IMR-90 (cell line): ENCODE results near the gene LRRIQ4. TPM values are rescaled to one million over a fixed set of nuclear protein-coding genes. Genes with fewer than 3 reads are reported as not detected.

Experiments
- ATAC-seq: fragments of 200-7000 bp; cut with Tn5 transposase; 2 replicates; pipeline ENCODE4 v1.9.1; 2020; ENCODE audit warnings: low read depth, mild to moderate bottlenecking, moderate library complexity
- BruUV-seq: library from RNA; stranded (reverse); fragments of 400-500 nt; replicated peaks from 2 replicates; lab custom pipeline; 2021; lab: Mats Ljungman, UMichigan
- CTCF ChIA-PET: fragments of 300-600 bp; formaldehyde crosslinking; extraction: SDS; loops from one replicate; lab custom pipeline; 2021; ENCODE audit warnings: antibody characterized with exemption; lab: Yijun Ruan, JAX
- POLR2A ChIA-PET: fragments of 300-600 bp; sonication (Branson Sonifier 250); formaldehyde crosslinking; loops from one replicate; lab custom pipeline; 2022; ENCODE audit warnings: antibody characterized with exemption; ENCODE audit not compliant: unreplicated experiment; lab: Charles Lee
- DNase-seq: peaks from one replicate; pipeline ENCODE4 v3.0.0; 2013
- H2AFZ ChIP-seq: replicated peaks from 2 replicates; pipeline ENCODE3; 2013; ENCODE audit warnings: low read length, mild to moderate bottlenecking; ENCODE audit not compliant: poor library complexity
- H2AK5ac ChIP-seq: 2 replicates; pipeline ENCODE4 v1.6.1; 2013; ENCODE audit warnings: low read depth, low read length, inconsistent platforms
- H2AK9ac ChIP-seq: replicated peaks from 2 replicates; pipeline ENCODE3; 2013; ENCODE audit warnings: mild to moderate bottlenecking, low read depth, low read length, moderate library complexity; ENCODE audit not compliant: poor library complexity
- H2BK120ac ChIP-seq: 2 replicates; pipeline ENCODE4 v1.6.1; 2013; ENCODE audit warnings: low read depth, low read length, inconsistent platforms
- H2BK15ac ChIP-seq: 3 replicates; pipeline ENCODE4 v1.6.1; 2013; ENCODE audit warnings: low read depth, low read length, inconsistent platforms
- H2BK20ac ChIP-seq: 2 replicates; pipeline ENCODE4 v1.6.1; 2013; ENCODE audit warnings: low read depth, mild to moderate bottlenecking, inconsistent platforms, low read length, moderate library complexity
- H2BK5ac ChIP-seq: 2 replicates; pipeline ENCODE4 v1.6.1; 2013; ENCODE audit warnings: mild to moderate bottlenecking, low read depth, low read length, inconsistent platforms; ENCODE audit not compliant: poor library complexity, severe bottlenecking
- H3K14ac ChIP-seq: replicated peaks from 2 replicates; pipeline ENCODE4 v1.6.1; 2013; ENCODE audit warnings: low read depth, low read length, inconsistent platforms
- H3K18ac ChIP-seq: 2 replicates; pipeline ENCODE4 v1.6.1; 2013; ENCODE audit warnings: low read depth, low read length, control low read depth
- H3K23ac ChIP-seq: 2 replicates; pipeline ENCODE4 v1.6.1; 2013; ENCODE audit warnings: low read depth, low read length, inconsistent platforms
- H3K27ac ChIP-seq: 2 replicates; pipeline ENCODE4 v1.5.1; 2013; ENCODE audit warnings: mild to moderate bottlenecking, control low read depth, low read length; ENCODE audit not compliant: insufficient read depth
- H3K27me3 ChIP-seq: 2 replicates; pipeline ENCODE4 v1.6.1; 2013; ENCODE audit warnings: low read length; ENCODE audit not compliant: control insufficient read depth, insufficient read depth
- H3K36me3 ChIP-seq: 2 replicates; pipeline ENCODE4 v1.6.1; 2013; ENCODE audit warnings: low read length, mixed read lengths; ENCODE audit not compliant: control insufficient read depth, insufficient read depth
- H3K4ac ChIP-seq: 2 replicates; pipeline ENCODE4 v1.6.1; 2013; ENCODE audit warnings: low read depth, low read length, inconsistent platforms
- H3K4me1 ChIP-seq: 2 replicates; pipeline ENCODE4 v1.6.1; 2013; ENCODE audit warnings: low read length, mixed read lengths; ENCODE audit not compliant: control insufficient read depth, insufficient read depth
- H3K4me2 ChIP-seq: 2 replicates; pipeline ENCODE4 v1.6.1; 2013; ENCODE audit warnings: low read depth, mild to moderate bottlenecking, control low read depth, low read length, moderate library complexity
- H3K4me3 ChIP-seq: 2 replicates; pipeline ENCODE4 v1.5.1; 2013; ENCODE audit warnings: low read depth, mild to moderate bottlenecking, control low read depth, low read length, moderate library complexity; ENCODE audit not compliant: insufficient read depth
- H3K56ac ChIP-seq: 2 replicates; pipeline ENCODE4 v1.6.1; 2013; ENCODE audit warnings: low read length, inconsistent platforms; ENCODE audit not compliant: insufficient read depth; ENCODE audit errors: extremely low read depth
- H3K79me1 ChIP-seq, 2 experiments: 2 replicates each; pipeline ENCODE4 v1.6.1; 2013; ENCODE audit warnings: low read length in 2 of 2, inconsistent platforms in 1 of 2, low read depth in 1 of 2
- H3K9ac ChIP-seq: 2 replicates; pipeline ENCODE4 v1.6.1; 2013; ENCODE audit warnings: low read depth, low read length, control low read depth
- H3K9me1 ChIP-seq: 2 replicates; pipeline ENCODE4 v1.6.1; 2013; ENCODE audit warnings: low read length, inconsistent platforms; ENCODE audit not compliant: insufficient read depth
- H3K9me3 ChIP-seq: 2 replicates; pipeline ENCODE4 v1.6.1; 2013; ENCODE audit warnings: low read length; ENCODE audit not compliant: control insufficient read depth, insufficient read depth
- H4K20me1 ChIP-seq: 2 replicates; pipeline ENCODE4 v1.6.1; 2013; ENCODE audit warnings: low read length, inconsistent platforms; ENCODE audit not compliant: insufficient read depth
- H4K5ac ChIP-seq: 2 replicates; pipeline ENCODE4 v1.6.1; 2013; ENCODE audit warnings: mild to moderate bottlenecking, low read depth, low read length, control low read depth
- H4K8ac ChIP-seq, 2 experiments: 2 replicates each; pipeline ENCODE4 v1.6.1; 2013; ENCODE audit warnings: low read depth in 2 of 2, low read length in 2 of 2, control low read depth in 1 of 2, inconsistent platforms in 1 of 2
- H4K91ac ChIP-seq: 2 replicates; pipeline ENCODE4 v1.6.1; 2013; ENCODE audit warnings: low read depth, low read length, inconsistent platforms; ENCODE audit not compliant: insufficient read depth
- BHLHE40 ChIP-seq: fragments of 150-350 bp; IDR thresholded peaks from 2 replicates; pipeline ENCODE4 v1.6.1; 2016; ENCODE audit warnings: mild to moderate bottlenecking, low read depth, low read length
- CEBPB ChIP-seq: IDR thresholded peaks from 2 replicates; pipeline ENCODE4 v1.6.1; 2012; ENCODE audit warnings: low read depth, low read length, improper control_type of control experiment
- CHD1 ChIP-seq: IDR thresholded peaks from 2 replicates; pipeline ENCODE4 v1.6.1; 2012; ENCODE audit warnings: low read depth, low read length, improper control_type of control experiment
- CTCF ChIP-seq: conservative IDR thresholded peaks from 2 replicates; pipeline ENCODE4 v1.5.1; 2012; ENCODE audit warnings: mild to moderate bottlenecking, low read depth, low read length, improper control_type of control experiment
- ELK1 ChIP-seq: fragments of 150-350 bp; IDR thresholded peaks from 2 replicates; pipeline ENCODE4 v1.6.1; 2016; ENCODE audit warnings: low read depth, mild to moderate bottlenecking, low read length, moderate library complexity, borderline replicate concordance
- FOS ChIP-seq: fragments of 150-350 bp; IDR thresholded peaks from 2 replicates; pipeline ENCODE4 v1.6.1; 2016; ENCODE audit warnings: low read depth, low read length
- MAFK ChIP-seq: IDR thresholded peaks from 2 replicates; pipeline ENCODE4 v1.6.1; 2012; ENCODE audit warnings: low read depth, low read length, improper control_type of control experiment
- MAZ ChIP-seq: IDR thresholded peaks from 2 replicates; pipeline ENCODE4 v1.6.1; 2012; ENCODE audit warnings: low read depth, mild to moderate bottlenecking, low read length, improper control_type of control experiment, moderate library complexity, borderline replicate concordance
- MXI1 ChIP-seq: IDR thresholded peaks from 2 replicates; pipeline ENCODE4 v1.6.1; 2012; ENCODE audit warnings: low read depth, mild to moderate bottlenecking, low read length, moderate library complexity, borderline replicate concordance
- NFE2L2 ChIP-seq: fragments of 150-350 bp; IDR thresholded peaks from 2 replicates; pipeline ENCODE4 v1.6.1; 2016; ENCODE audit warnings: low read depth, mild to moderate bottlenecking, low read length
- POLR2A ChIP-seq: IDR thresholded peaks from 2 replicates; pipeline ENCODE4 v1.6.1; 2012; ENCODE audit warnings: mild to moderate bottlenecking, low read depth, low read length
- RAD21 ChIP-seq: IDR thresholded peaks from 2 replicates; pipeline ENCODE4 v1.6.1; 2012; ENCODE audit warnings: low read length, improper control_type of control experiment
- RCOR1 ChIP-seq: IDR thresholded peaks from 2 replicates; pipeline ENCODE4 v1.6.1; 2012; ENCODE audit warnings: mild to moderate bottlenecking, low read length, improper control_type of control experiment; ENCODE audit not compliant: insufficient replicate concordance
- RFX5 ChIP-seq: IDR thresholded peaks from 2 replicates; pipeline ENCODE4 v1.8.0; 2012; ENCODE audit warnings: low read depth, mild to moderate bottlenecking, low read length, moderate library complexity
- SMC3 ChIP-seq: fragments of 150-350 bp; IDR thresholded peaks from 2 replicates; pipeline ENCODE4 v1.6.1; 2016; ENCODE audit warnings: low read depth, mild to moderate bottlenecking, antibody characterized with exemption, low read length, moderate library complexity
- USF2 ChIP-seq: fragments of 150-350 bp; IDR thresholded peaks from 2 replicates; pipeline ENCODE4 v1.6.1; 2017; ENCODE audit warnings: mild to moderate bottlenecking, antibody characterized with exemption, low read length, low read depth
- WGBS, 2 experiments: methylation state at CpG; one replicate each; pipeline versions ENCODE4 v1.1.5 to v1.1.7; 2013; ENCODE audit warnings: missing lambda C conversion rate in 2 of 2; ENCODE audit not compliant: insufficient read length in 1 of 2; ENCODE audit errors: extremely low coverage in 2 of 2; 5-methylcytosine and 5-hydroxymethylcytosine counted together
- dilution Hi-C: fragments of 300-500 bp; cut with HindIII; formaldehyde crosslinking; loops from one replicate; pipeline ENCODE4 v1.14.3; 2018; ENCODE audit warnings: low sequenced_read_pairs; ENCODE audit not compliant: unreplicated experiment
- in situ Hi-C: fragments of 300-500 bp; cut with MboI; formaldehyde crosslinking; loops from 3 replicates; pipeline ENCODE4 v1.14.3; 2019; ENCODE audit warnings: low sequenced_read_pairs, inconsistent platforms, mixed read lengths
- intact Hi-C: fragments of 100-400 bp; cut with micrococcal nuclease; formaldehyde crosslinking; loops from 2 replicates; pipeline ENCODE4 v1.10.0; 2022
- polyA plus RNA-seq, 3 experiments: library from polyadenylated mRNA; depleted of rRNA; stranded (reverse); fragments of >200 nt; gene quantifications; 2 replicates each; pipeline ENCODE4 v1.2.3, GENCODE V29; 2012; ENCODE audit warnings: low replicate concordance in 1 of 3
- total RNA-seq: library from RNA; depleted of rRNA; stranded (reverse); fragments of >200 nt; gene quantifications from 2 replicates; pipeline ENCODE4 v1.2.3, GENCODE V29; 2012

Gene LRRIQ4
- total and polyA plus RNA-seq, 2 of the 4 experiments (the other 2 are of a cell fraction) = not detected

GRCh38 chr3:169857811-169858210 lies 45.1 kb downstream of the LRRIQ4 start:
- no peak overlapping the region for H2BK15ac ChIP-seq
- H3K4me2 ChIP-seq = no peak overlapping the region
- H3K4ac ChIP-seq = no peak overlapping the region
- no peak overlapping the region for H4K91ac ChIP-seq
- DNase-seq = no peak
- H3K9ac ChIP-seq = no peak overlapping the region
- TF ChIP-seq FOS (no peak), CHD1 (no peak), ELK1 (no peak), NFE2L2 (no peak), MXI1 (no peak), POLR2A (no peak), SMC3 (no peak), RAD21 (no peak), RFX5 (no peak), CTCF (no peak), RCOR1 (no peak), CEBPB (no peak), MAZ (no peak), USF2 (no peak), MAFK (no peak), BHLHE40 (no peak)
- no peak for ATAC-seq
- H3K9me3 ChIP-seq = no peaks in the 10 kb centered on the region
- no TSS peak for BruUV-seq
- H3K56ac ChIP-seq = no peak overlapping the region
- ChIA-PET POLR2A (no interaction called here), CTCF (no interaction called here)
- intact Hi-C loops = no loop called here
- no CpG with 5 or more reads among the region's 2 CpGs for WGBS, 2 experiments
- no peaks in the 10 kb centered on the region for H3K4me1 ChIP-seq
- no peak overlapping the region for H2BK5ac ChIP-seq
- H3K36me3 ChIP-seq = no peaks in the 10 kb centered on the region
- no peaks in the 10 kb centered on the region for H4K20me1 ChIP-seq
- H4K8ac ChIP-seq = no peak overlapping the region
- no peak overlapping the region for H3K4me3 ChIP-seq
- H3K14ac ChIP-seq = no peak overlapping the region
- H2BK20ac ChIP-seq = no peak overlapping the region
- no peak overlapping the region for H2AK9ac ChIP-seq
- dilution Hi-C loops = no loop called here
- no peaks in the 10 kb centered on the region for H3K9me1 ChIP-seq
- no peak overlapping the region for H3K23ac ChIP-seq
- no peak overlapping the region for H2BK120ac ChIP-seq
- in situ Hi-C loops = no loop called here
- no peak overlapping the region for H2AFZ ChIP-seq
- H3K27ac ChIP-seq = no peak overlapping the region
- H3K79me1 ChIP-seq = no peaks in the 10 kb centered on the region
- H4K5ac ChIP-seq = no peak overlapping the region
- H2AK5ac ChIP-seq = no peak overlapping the region
- H3K27me3 ChIP-seq = peaks cover 20% of the 10 kb centered on the region
- no peak overlapping the region for H3K18ac ChIP-seq
